Measurements from ENCODE around the gene RIMBP2. TPM values are rescaled to one million over a fixed set of nuclear protein-coding genes. Genes with fewer than 3 reads are reported as not detected.

RIMBP2 gene
- total RNA-seq, 4 donors from 2014 or later: 0.22 to 1.4 (median 1.2) TPM; not detected in 1

GRCh38 chr12:130438243-130438620, 277.9 kb downstream of the RIMBP2 start:
- 95% methylated on average over 18 to 19 of the region's 19 CpGs for WGBS, 2 donors
- Histone ChIP-seq H3K4me1 (no peaks in the 10 kb centered on the region), H3K27me3 (no peaks in the 10 kb centered on the region), H3K4me3 (no peak overlapping the region), H3K9me3 (peaks cover 0 to 65% (median 0%) of the 10 kb centered on the region in 4 donors), H3K27ac (no peak overlapping the region), H3K36me3 (no peaks in the 10 kb centered on the region)
- TF ChIP-seq, protein P1, sequence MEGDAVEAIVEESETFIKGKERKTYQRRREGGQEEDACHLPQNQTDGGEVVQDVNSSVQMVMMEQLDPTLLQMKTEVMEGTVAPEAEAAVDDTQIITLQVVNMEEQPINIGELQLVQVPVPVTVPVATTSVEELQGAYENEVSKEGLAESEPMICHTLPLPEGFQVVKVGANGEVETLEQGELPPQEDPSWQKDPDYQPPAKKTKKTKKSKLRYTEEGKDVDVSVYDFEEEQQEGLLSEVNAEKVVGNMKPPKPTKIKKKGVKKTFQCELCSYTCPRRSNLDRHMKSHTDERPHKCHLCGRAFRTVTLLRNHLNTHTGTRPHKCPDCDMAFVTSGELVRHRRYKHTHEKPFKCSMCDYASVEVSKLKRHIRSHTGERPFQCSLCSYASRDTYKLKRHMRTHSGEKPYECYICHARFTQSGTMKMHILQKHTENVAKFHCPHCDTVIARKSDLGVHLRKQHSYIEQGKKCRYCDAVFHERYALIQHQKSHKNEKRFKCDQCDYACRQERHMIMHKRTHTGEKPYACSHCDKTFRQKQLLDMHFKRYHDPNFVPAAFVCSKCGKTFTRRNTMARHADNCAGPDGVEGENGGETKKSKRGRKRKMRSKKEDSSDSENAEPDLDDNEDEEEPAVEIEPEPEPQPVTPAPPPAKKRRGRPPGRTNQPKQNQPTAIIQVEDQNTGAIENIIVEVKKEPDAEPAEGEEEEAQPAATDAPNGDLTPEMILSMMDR (IDR thresholded peaks at IDR 0.05): no peak
- no peak for TF ChIP-seq EP300 (IDR thresholded peaks at IDR 0.05)
- no peak for TF ChIP-seq POLR2A (IDR thresholded peaks at IDR 0.05)
- DNase-seq (ENCODE audit: low spot score in 2 of 2): no peak

DNA sequence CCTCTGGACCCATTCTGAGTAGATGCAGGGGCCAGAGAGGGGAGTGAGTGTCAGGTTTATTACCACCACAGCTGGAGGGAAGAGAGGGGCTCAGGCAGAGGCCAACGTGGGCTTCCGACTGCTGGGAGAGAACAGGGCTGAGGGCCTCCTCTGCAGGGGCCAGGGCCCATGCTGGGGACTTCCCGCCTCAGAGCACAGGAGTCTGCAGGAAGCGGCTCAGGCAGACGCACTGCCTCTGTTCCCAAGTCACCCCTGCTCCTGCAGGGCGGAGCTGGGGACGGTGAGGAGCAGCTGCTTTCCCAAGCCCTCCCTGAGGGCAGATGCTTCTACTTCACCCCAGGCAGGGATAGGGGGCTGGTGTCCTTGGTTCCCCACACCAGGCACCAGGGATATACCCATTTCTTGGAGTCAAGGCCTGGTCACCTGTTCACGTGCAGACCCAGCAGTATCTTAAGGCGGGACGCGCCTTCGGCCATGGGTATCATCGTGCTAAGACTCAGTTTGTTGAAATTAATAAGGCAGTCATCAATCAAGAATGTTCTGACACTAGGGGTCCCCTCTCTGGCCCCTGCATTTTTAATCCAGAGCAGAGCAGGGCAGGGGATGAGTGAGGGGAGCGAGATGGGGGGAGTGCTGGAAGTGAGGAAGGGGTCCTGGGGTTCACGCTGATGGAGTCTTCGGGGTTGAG, 278.4 kb downstream of the RIMBP2 start:
- H3K4me1 ChIP-seq: no peaks in the 10 kb centered on the region
- 90 to 92% methylated on average over 16 of the region's 16 CpGs for WGBS, 2 donors
- H3K27ac ChIP-seq: no peak overlapping the region
- DNase-seq (ENCODE audit: low spot score in 2 of 2): no peak
- no peak overlapping the region for H3K4me3 ChIP-seq
- no peaks in the 10 kb centered on the region for H3K27me3 ChIP-seq
- H3K36me3 ChIP-seq: no peaks in the 10 kb centered on the region
- TF ChIP-seq, protein P1 (IDR thresholded peaks at IDR 0.05): no peak
- TF ChIP-seq POLR2A (IDR thresholded peaks at IDR 0.05) (no peak), EP300 (IDR thresholded peaks at IDR 0.05) (no peak)
- peaks cover 0 to 69% (median 0%) of the 10 kb centered on the region in 4 donors for H3K9me3 ChIP-seq

GRCh38 chr12:130436741-130437501, 279.2 kb downstream of the RIMBP2 start:
- H3K9me3 ChIP-seq: peaks cover 0 to 61% (median 0%) of the 10 kb centered on the region in 4 donors
- H3K36me3 ChIP-seq: no peaks in the 10 kb centered on the region
- WGBS, 2 donors: 90 to 91% methylated on average over 27 to 35 of the region's 47 CpGs
- H3K27me3 ChIP-seq: no peaks in the 10 kb centered on the region
- DNase-seq (ENCODE audit: low spot score in 2 of 2): no peak
- no peaks in the 10 kb centered on the region for H3K4me1 ChIP-seq
- TF ChIP-seq POLR2A (IDR thresholded peaks at IDR 0.05) (no peak), EP300 (IDR thresholded peaks at IDR 0.05) (no peak)
- TF ChIP-seq, protein P1 (IDR thresholded peaks at IDR 0.05): no peak
- no peak overlapping the region for H3K4me3 ChIP-seq
- no peak overlapping the region for H3K27ac ChIP-seq

- Histone ChIP-seq H3K9me3 (peaks cover 0 to 50% (median 0%) of the 10 kb centered on the region in 4 donors), H3K4me3 (no peak overlapping the region), H3K27ac (no peak overlapping the region), H3K4me1 (no peaks in the 10 kb centered on the region), H3K36me3 (no peaks in the 10 kb centered on the region), H3K27me3 (no peaks in the 10 kb centered on the region)
- peak in 1 of 2 donors; percentile 1 for DNase-seq (ENCODE audit: low spot score in 2 of 2)
- TF ChIP-seq EP300 (IDR thresholded peaks at IDR 0.05): no peak
- TF ChIP-seq, protein P1 (IDR thresholded peaks at IDR 0.05): no peak
- TF ChIP-seq POLR2A (IDR thresholded peaks at IDR 0.05): no peak
- WGBS, 2 donors: 87 to 90% methylated on average over 17 of the region's 17 CpGs
Measured at GRCh38 chr12:130435826-130436225, 280.3 kb downstream of the RIMBP2 start.

DNA sequence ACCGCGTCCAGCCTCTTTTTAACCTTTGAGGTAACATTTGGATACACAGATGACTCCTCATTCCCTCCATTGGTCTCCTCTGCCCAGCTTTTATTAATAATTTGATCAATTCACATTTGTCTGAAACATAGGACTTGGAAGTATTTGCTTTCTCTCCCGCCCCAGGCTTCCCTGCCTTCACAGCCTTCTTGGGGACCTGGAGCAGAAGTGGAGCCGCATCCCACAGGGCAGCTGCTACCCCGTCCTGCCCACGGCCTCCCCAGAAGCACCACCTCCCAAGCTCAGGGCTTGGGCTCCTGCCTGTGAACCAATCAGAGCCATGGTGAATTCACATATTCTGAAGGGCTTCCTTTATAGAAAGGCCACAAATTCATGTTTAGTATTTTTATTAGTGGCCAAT, 280.8 kb downstream of the RIMBP2 start:
- DNase-seq (ENCODE audit: low spot score in 2 of 2): no peak
- H3K4me1 ChIP-seq: no peaks in the 10 kb centered on the region
- WGBS, 2 donors: 82 to 87% methylated on average over 6 of the region's 6 CpGs
- TF ChIP-seq POLR2A (IDR thresholded peaks at IDR 0.05) (no peak), EP300 (IDR thresholded peaks at IDR 0.05) (no peak)
- TF ChIP-seq, protein P1 (IDR thresholded peaks at IDR 0.05): no peak
- no peak overlapping the region for H3K27ac ChIP-seq
- H3K27me3 ChIP-seq: no peaks in the 10 kb centered on the region
- H3K36me3 ChIP-seq: no peaks in the 10 kb centered on the region
- H3K9me3 ChIP-seq: peaks cover 0 to 46% (median 0%) of the 10 kb centered on the region in 4 donors
- H3K4me3 ChIP-seq: no peak overlapping the region

Measured in tibial nerve (tissue), 4 donors.